GM19324 (cell line): ENCODE measurements around the gene CPAMD8.
A peak's percentile ranks its signal among the peaks of the same experiment; 100 is the strongest.

ENCODE experiments used
- ATAC-seq: cut with Tn5 transposase; IDR thresholded peaks from one replicate; pipeline ENCODE4 v1.9.1; 2021; ENCODE audit warnings: mild to moderate bottlenecking, moderate library complexity; ENCODE audit not compliant: unreplicated experiment, low FRiP score

Gene CPAMD8

DNA sequence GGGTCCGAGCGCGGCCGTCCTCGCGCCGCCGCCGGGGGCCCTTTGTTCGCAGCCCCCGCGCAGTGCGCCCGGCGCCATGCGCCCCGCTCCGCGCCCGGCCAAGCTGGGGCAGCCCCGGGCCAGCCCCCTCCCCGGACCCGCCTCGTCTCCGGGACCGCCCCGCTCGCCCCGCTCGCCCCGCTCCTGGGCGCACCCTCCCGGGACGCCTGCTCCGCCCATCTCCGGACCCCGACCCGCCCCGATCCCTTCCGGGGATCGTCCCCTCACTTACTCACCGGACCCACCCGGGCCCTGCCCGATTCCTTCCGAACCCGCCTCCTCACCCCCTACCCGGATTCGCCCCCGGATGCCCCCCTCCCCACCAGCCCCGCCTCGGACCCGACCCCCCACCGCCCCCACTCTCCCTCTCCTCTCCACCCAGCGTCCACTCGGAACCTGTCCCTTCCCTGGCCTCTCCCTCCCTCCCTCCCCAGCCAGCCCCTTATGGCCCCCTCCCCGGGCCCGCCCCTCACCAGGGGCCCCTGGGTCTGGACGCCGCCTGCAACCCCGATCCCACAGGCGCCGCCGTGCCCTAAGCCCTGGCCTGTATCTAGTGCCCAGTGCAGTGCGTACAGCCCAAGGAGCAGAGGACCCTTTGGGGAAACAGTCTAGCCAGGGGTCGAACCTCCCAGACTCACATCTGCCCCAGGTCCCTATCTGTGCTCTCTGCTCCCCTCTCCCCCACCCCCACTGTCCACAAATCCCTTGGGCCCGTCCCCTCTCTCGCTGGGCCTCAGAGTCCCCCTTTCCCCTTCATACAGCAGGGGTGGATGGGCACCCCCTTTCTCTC lies at the start of gene CPAMD8:
TSS of gene CPAMD8 (minus strand) at position 105 of the 829 bp plus-strand sequence. CDS start 168 bp downstream, outside the sequence.
- ATAC-seq: no peak

GRCh38 chr19:17075864-17076542 lies 49.4 kb upstream of the CPAMD8 start:
- ATAC-seq: no peak

DNA sequence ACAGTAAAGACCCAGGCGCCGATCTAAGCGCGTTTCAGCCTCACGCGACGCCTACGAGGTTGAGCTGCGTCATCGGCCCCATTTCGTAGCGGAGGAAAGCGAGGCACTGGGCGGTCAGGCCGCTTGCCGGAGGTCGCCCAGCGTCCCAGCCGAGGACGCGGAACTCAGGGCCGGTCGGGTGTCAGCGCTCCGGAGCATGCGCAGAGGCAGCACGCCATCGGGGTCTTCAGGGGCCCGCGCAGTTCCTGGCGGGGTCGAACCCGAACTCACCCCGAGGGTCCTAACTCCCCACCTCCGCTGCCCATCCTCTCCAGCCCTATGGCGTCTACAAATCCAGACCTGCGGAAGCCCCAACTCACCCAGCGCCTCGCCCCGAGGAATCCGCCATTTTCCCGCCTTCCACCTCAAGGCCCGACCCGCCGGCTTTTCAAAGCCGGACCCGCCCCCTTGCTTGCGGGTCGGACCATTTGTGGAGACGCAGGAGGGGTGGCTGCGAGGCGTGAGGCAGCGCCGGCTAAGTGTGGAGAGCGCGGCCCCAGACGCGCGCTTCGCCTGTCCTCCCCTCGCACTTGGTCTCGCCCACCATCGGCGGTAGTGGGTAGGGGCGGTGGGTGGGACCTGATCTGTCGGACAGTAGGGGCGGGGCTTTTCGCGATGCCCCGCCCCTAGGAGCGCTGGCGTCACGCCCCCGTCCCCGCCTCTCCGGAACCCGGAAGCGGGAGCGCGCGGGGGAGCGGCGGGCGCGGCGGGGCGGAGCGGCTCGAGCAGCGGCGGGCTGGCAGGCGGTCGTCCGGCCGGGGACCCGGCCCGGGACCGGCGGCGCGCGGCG lies 48.6 kb upstream of the CPAMD8 start, which contains the start of the genes HAUS8 and MYO9B:
TSS of gene HAUS8 (minus strand) at position 418 of the 829 bp plus-strand sequence. CDS start at position 388, 30 bp downstream.
TSS of gene MYO9B (plus strand) at position 743 of the 829 bp plus-strand sequence. CDS start 25,941 bp downstream, outside the sequence.
- ATAC-seq: peak; percentile 80

DNA sequence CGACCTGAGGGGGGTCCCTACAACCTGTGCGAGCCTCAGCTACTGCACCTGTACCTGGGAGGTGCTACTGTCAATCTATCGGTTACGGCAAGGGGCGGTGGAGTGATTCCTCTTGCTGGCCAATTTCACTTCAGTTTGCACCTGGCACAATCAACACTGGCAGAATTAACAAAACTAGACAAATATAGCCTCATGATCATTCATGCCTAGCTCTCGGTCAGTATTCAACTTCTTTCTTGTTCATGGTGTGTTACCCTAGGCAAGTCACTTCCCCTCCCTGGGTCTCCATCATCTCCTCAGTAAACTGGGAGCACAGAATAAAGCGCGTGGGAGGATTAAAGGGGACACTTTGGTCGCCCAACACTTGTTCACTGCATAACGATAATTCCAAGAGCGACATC lies 48.0 kb upstream of the CPAMD8 start:
- no peak for ATAC-seq

DNA sequence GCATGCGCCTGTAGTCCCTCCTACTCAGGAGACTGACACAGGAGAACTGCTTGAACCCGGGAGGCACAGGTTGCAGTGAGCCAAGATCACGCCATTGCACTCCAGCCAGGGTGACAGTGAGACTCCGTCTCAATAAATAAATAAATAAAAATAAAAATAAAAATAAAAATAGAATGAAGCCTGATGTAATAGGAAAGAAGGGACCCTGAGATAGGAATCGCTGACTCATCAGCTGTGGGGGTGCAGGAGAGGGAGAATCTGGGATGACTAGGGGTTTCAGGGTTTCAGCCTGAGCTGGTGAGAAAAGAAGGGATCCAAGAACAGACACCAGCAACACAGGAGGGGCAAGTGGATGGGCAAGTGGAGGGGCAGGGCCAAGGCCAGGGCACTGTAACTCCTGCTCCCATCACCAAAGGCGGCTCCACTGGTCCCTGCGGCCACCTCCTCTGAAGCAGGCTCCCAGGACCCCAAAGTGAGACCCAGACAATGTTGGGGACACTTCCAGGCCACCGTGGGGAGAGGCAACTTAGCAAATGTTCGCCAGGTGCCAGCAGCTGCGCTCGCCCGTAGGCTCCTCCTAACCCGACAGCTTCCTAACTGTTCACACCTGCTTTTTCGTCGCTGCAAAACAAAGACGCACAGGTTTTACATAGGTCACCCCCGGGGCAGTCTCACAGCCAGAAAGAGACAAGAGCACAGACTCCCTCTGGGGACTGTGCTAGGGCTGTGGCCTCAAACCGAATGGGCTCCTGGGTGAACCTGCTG lies 47.4 kb upstream of the CPAMD8 start:
- ATAC-seq: no peak

- ATAC-seq: no peak
Observed at GRCh38 chr19:17070912-17071311, 44.3 kb upstream of the CPAMD8 start.

DNA sequence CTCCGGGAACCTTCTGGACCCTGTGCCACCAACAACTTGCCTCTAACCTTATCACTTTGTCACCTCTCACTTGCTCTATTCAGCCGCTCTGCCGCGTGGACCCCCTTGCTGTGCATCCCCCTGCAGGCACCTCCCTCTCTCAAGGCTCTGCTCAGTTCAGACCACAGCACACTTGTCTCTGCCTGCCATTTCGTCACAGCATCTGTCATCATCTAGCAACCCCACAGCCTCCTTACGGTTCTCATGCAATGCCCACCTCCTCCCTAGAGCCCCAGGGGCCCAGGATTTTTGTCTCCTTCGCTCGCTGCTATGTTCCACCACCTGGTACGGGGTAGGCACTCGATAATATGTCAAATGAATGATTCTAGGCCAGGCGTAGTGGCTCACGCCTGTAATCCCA lies 43.8 kb upstream of the CPAMD8 start:
- ATAC-seq: no peak

DNA sequence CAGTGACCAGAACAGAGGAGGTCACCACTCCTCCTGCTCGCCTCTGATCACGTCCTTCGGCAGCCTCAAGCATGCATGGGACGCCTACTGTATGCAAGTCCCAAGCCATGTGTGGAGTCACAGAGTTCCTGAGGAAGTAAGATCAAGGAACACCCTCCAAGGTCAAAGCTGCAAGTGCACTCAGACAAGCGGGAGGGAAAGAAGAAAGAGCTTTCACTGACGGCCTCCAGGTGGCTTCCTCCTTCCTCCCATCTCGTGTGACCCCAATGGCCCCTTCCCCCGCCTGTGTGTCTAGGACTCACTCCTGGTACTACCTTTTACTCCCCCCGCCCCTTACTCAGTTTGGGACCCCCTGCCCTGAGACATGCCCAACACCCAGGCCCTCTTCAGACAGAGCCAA lies 42.6 kb upstream of the CPAMD8 start:
- no peak for ATAC-seq

GRCh38 chr19:17063428-17063827 lies 36.8 kb upstream of the CPAMD8 start:
- no peak for ATAC-seq

- ATAC-seq: no peak
Observed at GRCh38 chr19:17061691-17062090, 35.1 kb upstream of the CPAMD8 start.

DNA sequence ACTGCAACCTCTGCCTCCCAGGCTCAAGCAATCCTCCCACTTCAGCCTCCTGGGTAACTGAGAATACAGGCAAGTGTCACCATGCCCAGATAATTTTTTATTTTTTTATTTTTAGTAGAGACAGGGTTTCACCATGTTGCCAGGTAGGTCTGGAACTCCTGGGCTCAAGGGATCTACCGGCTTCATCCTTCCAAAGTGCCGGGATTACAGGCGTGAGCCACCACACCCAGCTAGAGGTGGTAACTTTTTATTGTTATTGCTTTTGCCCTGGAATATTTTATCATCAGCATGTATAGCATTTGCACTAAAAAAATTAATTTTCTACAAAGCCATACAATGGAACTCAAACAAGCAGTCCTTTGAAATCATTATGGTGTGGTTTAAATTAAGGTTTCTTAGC lies 34.6 kb upstream of the CPAMD8 start:
- no peak for ATAC-seq

GRCh38 chr19:17060802-17061201 lies 34.2 kb upstream of the CPAMD8 start:
- no peak for ATAC-seq

DNA sequence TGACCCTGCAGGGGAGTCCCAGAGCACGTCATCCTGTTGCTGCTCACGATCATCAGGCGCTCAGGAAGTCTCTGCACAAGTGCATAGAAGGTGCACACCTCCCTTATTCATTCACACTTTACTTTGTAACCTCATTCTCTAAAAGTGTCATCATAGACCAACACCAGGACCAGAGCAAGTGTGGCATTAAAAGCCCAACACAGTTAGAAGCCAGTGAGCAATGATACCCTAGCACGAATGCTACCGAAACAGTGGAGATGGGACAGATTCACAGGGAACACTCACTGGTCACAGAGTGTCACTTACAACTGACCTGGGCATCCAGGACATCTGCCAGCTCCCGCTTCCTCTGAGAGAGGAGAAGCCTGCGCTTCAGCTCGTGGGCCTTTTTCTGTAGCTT lies 31.6 kb upstream of the CPAMD8 start:
- no peak for ATAC-seq

DNA sequence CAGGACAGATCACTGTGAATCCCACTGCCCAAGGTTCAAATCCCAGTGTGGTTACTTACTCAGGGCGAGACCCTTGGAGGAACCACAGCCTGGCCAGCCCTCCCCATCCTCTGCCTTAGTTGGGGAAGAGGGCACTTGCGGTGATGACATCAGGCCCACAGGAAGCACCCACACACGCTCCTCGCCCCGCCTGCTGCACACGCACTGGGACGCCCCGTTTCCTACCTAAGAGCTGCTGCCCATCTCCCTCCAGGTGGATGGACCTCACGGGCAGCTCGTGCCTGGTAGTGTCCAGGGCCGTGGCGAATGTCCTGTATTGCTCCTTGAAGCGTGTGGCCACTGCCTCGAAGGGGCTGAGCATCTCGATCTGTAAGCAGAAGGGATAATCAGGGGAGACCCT lies 29.0 kb upstream of the CPAMD8 start:
- no peak for ATAC-seq

- no peak for ATAC-seq
Observed at GRCh38 chr19:17054746-17055145, 28.1 kb upstream of the CPAMD8 start.

DNA sequence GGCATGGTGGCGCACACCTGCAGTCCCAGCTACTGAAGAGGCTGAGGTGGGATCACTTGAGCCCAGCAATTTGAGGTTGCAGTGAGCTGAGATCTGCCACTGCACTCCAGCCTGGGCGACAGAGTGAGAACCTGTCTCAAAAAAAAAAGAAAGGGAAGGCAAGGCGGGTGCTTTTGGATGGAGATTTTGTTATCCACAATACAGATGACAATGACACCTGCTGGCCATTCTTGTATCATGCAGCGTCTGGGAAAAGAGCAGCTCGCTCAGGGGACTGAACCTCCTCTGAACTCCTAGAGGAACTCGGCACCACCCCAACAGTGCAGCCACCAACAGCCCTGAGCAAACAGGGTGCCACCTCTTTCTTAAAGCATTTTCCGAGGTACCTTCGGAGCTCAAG lies 25.8 kb upstream of the CPAMD8 start:
- ATAC-seq: no peak

GRCh38 chr19:17049711-17050280 lies 23.2 kb upstream of the CPAMD8 start:
- ATAC-seq: no peak

DNA sequence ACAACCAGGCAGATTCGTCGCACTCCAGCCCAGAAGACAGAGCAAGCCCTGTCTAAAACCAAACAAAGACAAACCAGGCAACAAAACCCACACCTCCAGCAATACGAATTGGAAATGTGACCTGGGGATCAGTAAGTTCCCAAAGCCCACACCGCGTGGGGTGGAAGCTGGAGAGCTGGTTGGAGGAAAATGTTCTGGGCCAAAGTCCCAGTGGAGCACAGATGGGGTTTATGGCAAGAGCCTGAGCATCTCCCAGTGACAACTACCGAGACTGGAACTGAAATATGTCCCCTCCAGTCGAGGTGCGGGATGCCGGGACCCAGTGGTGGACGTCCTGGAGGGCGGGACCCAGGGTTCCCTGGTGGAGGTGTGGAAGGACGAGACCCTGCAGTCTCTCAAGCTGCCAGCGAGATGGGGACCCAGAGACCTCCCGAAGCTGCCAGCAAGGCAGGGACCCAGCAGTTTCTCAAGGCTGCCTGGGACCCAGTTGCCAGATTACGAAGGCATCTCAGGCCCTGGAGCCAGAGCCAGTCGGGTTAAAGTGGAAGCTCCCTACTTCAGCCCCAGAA lies 22.4 kb upstream of the CPAMD8 start:
- no peak for ATAC-seq

DNA sequence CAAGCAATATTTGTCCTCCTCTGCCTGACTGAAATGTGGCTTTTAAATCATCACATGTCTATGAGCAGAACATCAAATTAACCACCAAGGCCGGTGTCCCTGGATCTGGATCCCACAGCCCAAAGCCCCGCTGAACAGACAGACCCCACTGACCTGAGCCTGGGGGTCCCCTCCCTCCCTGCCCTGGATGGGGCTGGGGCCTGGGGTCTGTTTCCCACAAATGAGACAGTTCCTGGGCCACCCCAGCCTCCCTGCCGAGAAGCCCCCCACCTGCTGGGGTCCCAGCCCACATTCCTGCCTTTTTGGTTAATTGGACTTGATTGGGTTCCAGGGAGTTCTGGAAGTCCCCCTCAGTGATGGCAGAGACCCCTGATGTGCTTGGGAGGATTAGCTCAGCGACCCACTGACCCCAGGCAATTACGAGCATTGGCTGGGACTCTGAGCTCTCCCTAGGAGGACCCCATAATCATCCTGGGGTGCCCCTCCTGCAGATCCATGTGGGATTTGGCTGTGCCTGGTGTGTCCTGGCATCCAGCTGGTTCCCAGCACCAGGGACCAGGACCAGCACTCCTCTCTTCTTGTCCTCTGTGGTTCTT lies 19.4 kb upstream of the CPAMD8 start:
- no peak for ATAC-seq
